Lung (tissue), 12 donors: ENCODE results near the gene MIEF2. TPM values are rescaled to one million over a fixed set of nuclear protein-coding genes. Genes with fewer than 3 reads are reported as not detected.

ENCODE experiments used
- ATAC-seq: fragments of 200-7000 bp; cut with Tn5 transposase; one replicate; pipeline ENCODE4 v1.9.1; 2020; ENCODE audit warnings: moderate number of reproducible peaks; ENCODE audit not compliant: insufficient read depth, low FRiP score
- DNase-seq, 3 donors: peaks; one replicate each; pipeline ENCODE4 v3.0.0-alpha.2; 2013 to 2017
- H3K27ac ChIP-seq, 2 donors: one replicate each; pipeline ENCODE4 v1.5.1; 2013; ENCODE audit warnings: mild to moderate bottlenecking in 2 of 2, moderate library complexity in 2 of 2, control low read depth in 1 of 2, inconsistent platforms in 1 of 2, low read depth in 1 of 2, low read length in 1 of 2
- H3K27me3 ChIP-seq, 3 donors: one replicate each; pipeline ENCODE4 v1.5.1; 2013; ENCODE audit warnings: low read length in 2 of 3; ENCODE audit not compliant: control insufficient read depth in 3 of 3, insufficient read depth in 3 of 3
- H3K36me3 ChIP-seq, 4 donors: one replicate each; pipeline ENCODE4 v1.5.1; 2013; ENCODE audit warnings: low read length in 4 of 4, mild to moderate bottlenecking in 1 of 4, moderate library complexity in 1 of 4; ENCODE audit not compliant: control insufficient read depth in 4 of 4, insufficient read depth in 4 of 4
- H3K4me1 ChIP-seq, 5 donors: one replicate each; pipeline ENCODE4 v1.5.1; 2013; ENCODE audit warnings: low read length in 5 of 5, mild to moderate bottlenecking in 2 of 5, moderate library complexity in 1 of 5; ENCODE audit not compliant: control insufficient read depth in 5 of 5, insufficient read depth in 5 of 5
- H3K4me3 ChIP-seq: one replicate; pipeline ENCODE4 v1.5.1; 2013; ENCODE audit warnings: mild to moderate bottlenecking, control low read depth, moderate library complexity
- H3K9ac ChIP-seq, 2 donors: one replicate each; pipeline ENCODE4 v1.5.1; 2013; ENCODE audit warnings: low read length in 2 of 2, control low read depth in 1 of 2; ENCODE audit not compliant: insufficient read depth in 1 of 2
- H3K9me3 ChIP-seq, 4 donors: one replicate each; pipeline ENCODE4 v1.5.1; 2013; ENCODE audit warnings: low read length in 3 of 4, mild to moderate bottlenecking in 1 of 4, moderate library complexity in 1 of 4; ENCODE audit not compliant: control insufficient read depth in 4 of 4, insufficient read depth in 3 of 4
- CTCF ChIP-seq: IDR thresholded peaks from 2 replicates; pipeline ENCODE4 v1.5.1; 2012; ENCODE audit warnings: mild to moderate bottlenecking; ENCODE audit errors: control extremely low read depth, extremely low read depth
- WGBS, 2 donors: extraction: QIAGEN DNeasy Blood & Tissue Kit; methylation state at CpG; one replicate each; pipeline ENCODE4 v1.1.7; 2013; 5-methylcytosine and 5-hydroxymethylcytosine counted together
- polyA plus RNA-seq, 2 donors: library from polyadenylated mRNA; stranded (reverse); fragments of 200-250 nt; gene quantifications; one replicate each; pipeline ENCODE4 v1.2.1, GENCODE V29; 2013
- total RNA-seq, 2 donors: library from RNA; depleted of rRNA in 1 of 2; stranded (reverse); fragments of >200 nt in 1 of 2; gene quantifications; one replicate each; pipeline ENCODE4 v1.2.1, GENCODE V29; 2014 to 2021
- donor health status: control.
- donor health status: control.
- donor health status: Bipolar disorder and iron deficiency.
- donor health status: healthy.
- donor health status: DM: yes; HTN: yes; CAD: no.

The MIEF2 gene
- total and polyA plus RNA-seq, 4 donors: 7.3 to 24.1 (median 13.1) TPM

- Histone ChIP-seq H3K4me3 (no peak overlapping the region), H3K36me3 (peaks cover 9 to 71% (median 28%) of the 10 kb centered on the region in 4 donors), H3K4me1 (peaks cover 6 to 13% (median 10%) of the 10 kb centered on the region in 5 donors), H3K9me3 (no peaks in the 10 kb centered on the region), H3K27ac (no peak overlapping the region), H3K27me3 (no peaks in the 10 kb centered on the region), H3K9ac (no peak overlapping the region)
- DNase-seq (no peak), ATAC-seq (no peak)
- no peak for TF ChIP-seq CTCF
- WGBS, 2 donors: 91 to 93% methylated on average over 15 to 16 of the region's 16 CpGs
Measured at GRCh38 chr17:18253187-18253884, 7.1 kb upstream of the MIEF2 start.

DNA sequence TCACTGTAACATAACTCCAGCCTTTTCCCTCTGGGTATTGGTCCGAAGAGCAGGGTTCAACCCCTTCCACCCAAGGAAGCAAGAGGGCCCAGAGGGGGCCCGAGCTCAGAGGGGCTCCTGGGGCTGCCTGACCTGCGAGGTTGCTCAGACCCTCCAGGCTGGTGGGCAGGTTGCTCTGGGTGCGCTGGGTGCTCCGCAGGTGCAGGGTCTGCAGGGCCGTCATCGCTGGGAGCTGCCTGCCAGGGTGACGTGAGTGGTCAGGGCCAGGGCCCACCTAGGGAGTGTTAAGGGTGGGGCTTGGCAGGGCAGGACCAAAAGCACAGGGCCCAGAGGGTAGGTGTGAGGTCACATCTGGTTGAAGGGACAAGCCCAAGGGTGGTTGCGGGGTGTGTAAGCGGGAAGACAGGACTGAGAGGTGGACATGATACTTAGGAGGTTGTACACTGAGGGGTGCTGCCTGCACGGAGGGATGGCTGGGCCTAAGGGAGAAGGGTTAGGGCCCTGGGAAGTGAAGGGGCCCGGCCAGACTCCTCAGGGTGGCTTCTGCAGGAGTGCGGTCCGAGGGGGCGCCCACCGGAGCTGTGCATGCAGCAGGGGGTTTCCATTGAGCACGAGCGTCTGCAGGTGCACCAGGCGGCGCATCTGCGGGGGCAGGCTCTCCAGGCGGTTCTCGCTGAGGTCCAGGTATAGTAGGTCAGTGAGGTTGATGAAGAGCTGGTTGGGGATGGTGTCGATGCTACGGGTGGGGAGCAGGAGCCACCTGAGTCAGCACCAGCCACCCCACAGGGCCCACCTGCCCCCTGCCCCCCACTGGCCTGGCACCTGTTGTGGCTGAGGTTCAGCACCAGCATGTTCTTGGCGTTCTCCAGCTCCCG is 6.3 kb upstream of the MIEF2 start:
- H3K27ac ChIP-seq: no peak overlapping the region
- H3K4me3 ChIP-seq: no peak overlapping the region
- peaks cover 7 to 17% (median 11%) of the 10 kb centered on the region in 5 donors for H3K4me1 ChIP-seq
- H3K9ac ChIP-seq: no peak overlapping the region
- DNase-seq (no peak), ATAC-seq (no peak)
- WGBS, 2 donors: 93 to 97% methylated on average over 25 to 27 of the region's 27 CpGs
- no peaks in the 10 kb centered on the region for H3K27me3 ChIP-seq
- H3K36me3 ChIP-seq: peaks cover 9 to 63% (median 28%) of the 10 kb centered on the region in 4 donors
- no peaks in the 10 kb centered on the region for H3K9me3 ChIP-seq
- no peak for TF ChIP-seq CTCF

DNA sequence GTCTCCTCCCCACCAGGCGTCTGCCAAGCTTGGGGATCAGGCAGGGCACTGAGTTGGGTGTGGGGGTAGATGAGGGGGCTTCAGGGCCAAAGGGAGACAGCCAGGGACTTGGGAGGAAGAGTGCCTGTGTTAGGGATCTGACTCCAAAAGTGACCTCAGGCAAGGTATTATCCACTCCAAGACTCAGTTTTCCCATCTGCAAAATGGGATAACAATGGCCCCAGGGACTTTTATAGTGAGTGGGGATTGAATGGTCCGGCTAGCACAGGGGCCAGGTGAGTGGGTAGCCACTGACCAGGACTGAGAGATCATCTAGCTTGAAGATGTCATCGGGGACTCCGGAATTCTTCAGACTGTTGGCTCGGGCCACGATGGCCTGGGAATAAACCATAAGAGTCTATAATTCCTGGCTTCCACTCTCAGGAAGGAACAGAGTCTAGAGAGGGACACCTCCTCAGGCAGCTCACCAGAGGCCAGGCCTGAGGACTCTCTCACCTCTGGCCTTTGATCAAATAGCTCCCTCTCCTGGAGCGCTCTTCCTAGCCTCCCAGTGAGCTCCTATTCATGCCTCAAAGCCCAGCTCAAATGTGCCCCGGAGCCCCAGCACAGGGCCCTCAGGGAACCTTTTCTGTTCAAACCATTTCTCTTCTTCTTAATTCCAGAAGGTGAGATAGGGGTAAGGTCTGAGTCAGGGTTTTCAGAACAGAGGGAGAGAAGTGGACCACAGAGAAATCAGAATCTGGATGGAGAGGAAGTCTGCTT is 5.4 kb upstream of the MIEF2 start:
- 94 to 97% methylated on average over 8 of the region's 8 CpGs for WGBS, 2 donors
- peaks cover 9 to 60% (median 27%) of the 10 kb centered on the region in 4 donors for H3K36me3 ChIP-seq
- no peak for DNase-seq

More for the DNA sequence above, 5.4 kb upstream of the MIEF2 start:
- no peak overlapping the region for H3K9ac ChIP-seq
- no peaks in the 10 kb centered on the region for H3K9me3 ChIP-seq
- no peak overlapping the region for H3K4me3 ChIP-seq
- peaks cover 7 to 19% (median 11%) of the 10 kb centered on the region in 5 donors for H3K4me1 ChIP-seq
- no peak overlapping the region for H3K27ac ChIP-seq
- no peak for ATAC-seq
- no peak for TF ChIP-seq CTCF
- no peaks in the 10 kb centered on the region for H3K27me3 ChIP-seq
